Measurements from ENCODE around the gene ARL5C.

GRCh38 chr17:39191750-39192510 is 26.0 kb upstream of the ARL5C start:
- no peak for TF ChIP-seq CTCF (IDR thresholded peaks at IDR 0.05)
- no peak for TF ChIP-seq POLR2A (IDR thresholded peaks at IDR 0.05)
